Stomach (tissue), 9 donors: ENCODE data around the gene BANP. TPM values are rescaled to one million over a fixed set of nuclear protein-coding genes. Genes with fewer than 3 reads are reported as not detected.
A peak's percentile ranks its signal among the peaks of the same experiment; 100 is the strongest.

Source experiments
- DNase-seq, 2 donors: peaks; one replicate each; pipeline versions ENCODE4 v3.0.0 to v3.0.0-alpha.2; 2013 to 2019
- H3K27ac ChIP-seq, 5 donors: fragments of 200-600 bp in 4 of 5; sonication (generic) in 4 of 5; one replicate each; pipeline ENCODE4 v1.5.1; 2013 to 2019; ENCODE audit warnings: mild to moderate bottlenecking in 1 of 5, moderate library complexity in 1 of 5
- H3K27me3 ChIP-seq, 3 donors: fragments of 200-600 bp; sonication (generic); one replicate each; pipeline ENCODE4 v1.5.1; 2017 to 2019; ENCODE audit warnings: mixed run types in 1 of 3
- H3K36me3 ChIP-seq, 4 donors: fragments of 200-600 bp; sonication (generic); 1 replicate in 3 of 4; 2 replicates in 1 of 4; pipeline ENCODE4 v1.5.1; 2016 to 2019
- H3K4me1 ChIP-seq, 4 donors: fragments of 200-600 bp; sonication (generic); one replicate each; pipeline ENCODE4 v1.5.1; 2016 to 2019
- H3K4me3 ChIP-seq, 4 donors: fragments of 200-600 bp; sonication (generic) in 3 of 4; one replicate each; pipeline ENCODE4 v1.5.1; 2016 to 2019; ENCODE audit warnings: mild to moderate bottlenecking in 1 of 4
- H3K9me3 ChIP-seq, 4 donors: fragments of 200-600 bp; sonication (generic); one replicate each; pipeline ENCODE4 v1.5.1; 2016 to 2019
- EP300 ChIP-seq: sonication (generic); formaldehyde crosslinking; IDR thresholded peaks from one replicate; pipeline ENCODE4 v1.6.1; 2017; ENCODE audit warnings: antibody characterized with exemption
- POLR2A ChIP-seq, 4 donors: fragments of 450-650 bp; IDR thresholded peaks; one replicate each; pipeline ENCODE4 v1.6.1; 2016; ENCODE audit warnings: antibody characterized with exemption in 4 of 4, control low read depth in 2 of 4, mild to moderate bottlenecking in 1 of 4, moderate library complexity in 1 of 4
- POLR2AphosphoS5 ChIP-seq, 3 donors: sonication (generic); formaldehyde crosslinking; IDR thresholded peaks; one replicate each; pipeline ENCODE4 v1.6.1; 2016; ENCODE audit warnings: antibody characterized with exemption in 3 of 3
- WGBS, 5 donors: extraction: QIAGEN DNeasy Blood & Tissue Kit in 3 of 5; methylation state at CpG; one replicate each; pipeline versions ENCODE4 v1.1.5 to v1.1.7; 2013 to 2018; 5-methylcytosine and 5-hydroxymethylcytosine counted together
- intact Hi-C: fragments of 100-400 bp; cut with DNase I; formaldehyde crosslinking; loops from one replicate; pipeline ENCODE4 v1.15.1; 2023; ENCODE audit warnings: low total_unique reads
- polyA plus RNA-seq, 3 donors: library from polyadenylated mRNA; stranded (reverse); fragments of 200-250 nt; gene quantifications; one replicate each; pipeline ENCODE4 v1.2.3, GENCODE V29; 2013
- total RNA-seq, 5 donors: library from RNA; depleted of rRNA; stranded (reverse); fragments of >200 nt; gene quantifications; one replicate each; pipeline versions ENCODE4 v1.1.0 to v1.2.3, GENCODE V29; 2014 to 2016
- TF ChIP-seq, protein P1 (sequence below), 7 experiments: fragments of 450-650 bp in 4 of 7; fragments of 200-600 bp in 3 of 7; sonication (generic) in 3 of 7; IDR thresholded peaks; one replicate each; pipeline ENCODE4 v1.5.1; 2016 to 2019; ENCODE audit warnings: antibody characterized with exemption in 7 of 7, control low read depth in 2 of 7, mild to moderate bottlenecking in 1 of 7
- donor health status: healthy with polysubstance abuse.
- donor health status: Bipolar disorder and iron deficiency.
- donor health status: healthy.

Gene BANP
- total and polyA plus RNA-seq, 8 donors = 6.0 to 144 (median 18.3) TPM

DNA sequence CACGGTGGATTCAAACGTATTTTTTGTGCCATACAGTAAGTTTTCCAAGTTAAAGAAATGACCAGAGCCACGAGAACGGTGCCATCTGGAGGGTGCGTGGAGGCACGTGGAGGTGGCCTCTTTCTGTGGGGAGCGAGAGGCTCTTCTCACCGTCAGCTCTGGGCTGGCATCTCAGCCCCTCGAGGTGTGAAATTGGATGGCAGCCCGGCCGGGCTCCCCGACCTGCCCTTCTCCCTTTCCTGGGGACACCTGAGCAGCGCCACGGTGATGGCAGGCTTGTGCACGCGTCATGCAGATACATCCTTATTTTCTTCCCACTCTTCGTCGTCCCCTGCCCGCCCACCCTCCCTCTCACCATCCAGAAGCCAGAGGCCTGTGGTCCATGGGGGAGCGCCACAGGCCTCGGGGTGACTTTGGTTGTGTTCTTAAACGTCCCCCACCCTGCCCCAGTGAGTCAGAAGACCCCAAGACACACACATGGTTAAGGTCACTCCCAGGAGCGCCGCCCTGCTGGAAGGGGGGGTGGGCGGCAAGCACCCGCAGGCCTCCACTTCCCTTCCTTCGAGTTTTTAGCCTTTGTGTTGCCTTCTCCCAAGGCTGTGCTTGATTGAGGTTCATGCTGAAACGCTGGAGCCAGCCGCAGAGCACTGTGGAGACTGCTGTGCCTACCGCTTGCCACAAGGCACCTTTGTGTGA is 109.4 kb downstream of the BANP start:
- TF ChIP-seq EP300 = no peak
- no peak for TF ChIP-seq POLR2A (IDR thresholded peaks at IDR 0.05)
- TF ChIP-seq, protein P1, sequence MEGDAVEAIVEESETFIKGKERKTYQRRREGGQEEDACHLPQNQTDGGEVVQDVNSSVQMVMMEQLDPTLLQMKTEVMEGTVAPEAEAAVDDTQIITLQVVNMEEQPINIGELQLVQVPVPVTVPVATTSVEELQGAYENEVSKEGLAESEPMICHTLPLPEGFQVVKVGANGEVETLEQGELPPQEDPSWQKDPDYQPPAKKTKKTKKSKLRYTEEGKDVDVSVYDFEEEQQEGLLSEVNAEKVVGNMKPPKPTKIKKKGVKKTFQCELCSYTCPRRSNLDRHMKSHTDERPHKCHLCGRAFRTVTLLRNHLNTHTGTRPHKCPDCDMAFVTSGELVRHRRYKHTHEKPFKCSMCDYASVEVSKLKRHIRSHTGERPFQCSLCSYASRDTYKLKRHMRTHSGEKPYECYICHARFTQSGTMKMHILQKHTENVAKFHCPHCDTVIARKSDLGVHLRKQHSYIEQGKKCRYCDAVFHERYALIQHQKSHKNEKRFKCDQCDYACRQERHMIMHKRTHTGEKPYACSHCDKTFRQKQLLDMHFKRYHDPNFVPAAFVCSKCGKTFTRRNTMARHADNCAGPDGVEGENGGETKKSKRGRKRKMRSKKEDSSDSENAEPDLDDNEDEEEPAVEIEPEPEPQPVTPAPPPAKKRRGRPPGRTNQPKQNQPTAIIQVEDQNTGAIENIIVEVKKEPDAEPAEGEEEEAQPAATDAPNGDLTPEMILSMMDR (IDR thresholded peaks at IDR 0.05) = no peak
- no peak for TF ChIP-seq POLR2AphosphoS5 (IDR thresholded peaks at IDR 0.05)

DNA sequence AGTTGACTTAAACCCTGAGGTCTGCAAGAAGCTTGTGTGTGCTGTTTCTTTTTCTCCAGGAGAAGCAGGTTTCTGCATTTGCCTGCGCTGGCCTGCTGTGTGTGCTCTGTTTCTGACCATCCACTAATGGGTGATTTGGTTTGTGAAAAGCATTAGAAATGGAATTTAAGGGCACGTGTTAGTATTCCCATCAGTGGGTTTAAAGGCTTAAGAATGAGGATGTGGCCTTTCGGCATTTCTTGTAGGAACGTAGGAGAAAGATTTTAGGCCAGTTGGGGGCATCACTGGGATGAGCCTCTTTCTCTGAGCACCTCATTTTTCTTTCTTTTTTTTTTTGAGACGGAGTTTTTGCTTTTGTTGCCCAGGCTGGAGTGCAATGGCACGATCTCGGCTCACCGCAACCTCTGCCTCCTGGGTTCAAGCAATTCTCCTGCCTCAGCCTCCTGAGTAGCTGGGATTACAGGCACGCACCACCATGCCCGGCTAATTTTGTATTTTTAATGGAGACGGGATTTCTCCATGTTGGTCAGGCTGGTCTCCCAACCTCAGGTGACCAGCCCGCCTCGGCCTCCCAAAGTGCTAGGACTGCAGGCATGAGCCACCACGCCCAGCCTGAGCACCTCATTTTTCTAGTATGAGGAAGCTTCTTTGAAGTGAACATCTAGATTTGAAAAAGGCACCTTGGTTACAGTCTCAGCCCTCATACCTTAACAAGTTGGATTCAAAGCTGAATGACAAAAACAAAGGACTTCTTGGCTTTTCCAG is 110.3 kb downstream of the BANP start:
- H3K4me1 ChIP-seq = peaks cover 4 to 17% (median 13%) of the 10 kb centered on the region in 4 donors
- no peak overlapping the region for H3K4me3 ChIP-seq
- 90 to 92% (median 92%) methylated on average over 14 of the region's 14 CpGs for WGBS, 5 donors
- no peaks in the 10 kb centered on the region for H3K27me3 ChIP-seq
- TF ChIP-seq POLR2AphosphoS5 (IDR thresholded peaks at IDR 0.05) (no peak), POLR2A (IDR thresholded peaks at IDR 0.05) (no peak), EP300 (no peak)
- TF ChIP-seq, protein P1 (IDR thresholded peaks at IDR 0.05) = no peak
- no peak overlapping the region for H3K27ac ChIP-seq
- peaks cover 6 to 85% (median 76%) of the 10 kb centered on the region in 4 donors for H3K36me3 ChIP-seq
- H3K9me3 ChIP-seq = no peaks in the 10 kb centered on the region
- DNase-seq = no peak
- intact Hi-C loops = no loop called here

More for the DNA sequence above, 109.4 kb downstream of the BANP start:
- H3K9me3 ChIP-seq = no peaks in the 10 kb centered on the region
- no peak overlapping the region for H3K4me3 ChIP-seq
- intact Hi-C loops = no loop called here
- H3K4me1 ChIP-seq = peaks cover 4 to 17% (median 13%) of the 10 kb centered on the region in 4 donors
- H3K27ac ChIP-seq = no peak overlapping the region
- peaks cover 6 to 79% (median 72%) of the 10 kb centered on the region in 4 donors for H3K36me3 ChIP-seq
- DNase-seq = no peak
- WGBS, 5 donors = 91 to 96% (median 95%) methylated on average over 23 to 30 of the region's 30 CpGs
- H3K27me3 ChIP-seq = no peaks in the 10 kb centered on the region

DNA sequence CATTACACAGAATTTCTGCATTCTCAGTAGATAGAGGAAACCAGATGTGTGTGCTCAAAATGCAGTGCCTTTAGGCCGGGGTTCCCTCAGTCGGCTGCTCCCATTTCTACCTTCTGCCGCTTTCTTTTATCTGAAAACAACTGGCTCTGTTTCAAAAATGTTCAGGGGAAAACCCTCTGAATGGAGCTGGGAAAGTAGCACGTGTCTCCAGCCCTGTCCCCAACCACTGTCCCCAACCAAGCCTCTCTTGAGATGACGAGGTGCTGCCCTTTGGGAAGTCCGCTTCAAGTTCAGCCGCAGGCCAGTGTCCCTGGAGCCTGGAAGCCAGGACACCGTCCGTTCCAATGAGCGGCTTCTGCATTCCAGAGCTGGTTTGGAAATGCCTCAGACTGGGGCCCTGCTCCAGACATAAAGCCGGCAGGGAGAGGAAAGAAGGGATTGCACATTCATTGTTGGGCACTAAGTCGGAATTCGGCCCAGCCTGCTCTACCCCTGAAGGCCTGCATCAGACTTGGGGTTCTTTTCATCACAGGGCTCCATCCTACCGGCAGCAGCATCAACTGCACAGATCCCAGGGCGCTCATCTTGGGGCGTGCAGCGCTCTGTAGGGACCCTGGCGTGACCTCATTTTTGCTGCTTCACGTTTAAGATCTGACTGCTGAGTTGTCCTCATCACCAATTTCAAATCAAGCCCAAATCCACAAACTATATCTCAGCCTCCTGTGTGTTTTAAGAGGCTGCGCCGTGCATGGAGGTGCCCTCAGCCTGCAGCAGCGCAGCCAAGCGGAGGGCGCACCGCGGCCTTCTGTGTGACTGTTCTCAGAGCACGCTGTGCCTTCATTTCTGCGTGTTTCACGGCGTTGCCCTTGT is 111.3 kb downstream of the BANP start:
- Histone ChIP-seq H3K27me3 (no peaks in the 10 kb centered on the region), H3K4me3 (no peak overlapping the region), H3K9me3 (no peaks in the 10 kb centered on the region), H3K4me1 (peaks cover 4 to 17% (median 13%) of the 10 kb centered on the region in 4 donors), H3K27ac (peak overlapping the region in 2 of 5 donors; percentile 39 to 62), H3K36me3 (peaks cover 6 to 84% (median 74%) of the 10 kb centered on the region in 4 donors)
- TF ChIP-seq POLR2A (IDR thresholded peaks at IDR 0.05) (no peak), EP300 (no peak), POLR2AphosphoS5 (IDR thresholded peaks at IDR 0.05) (no peak)
- TF ChIP-seq, protein P1 (IDR thresholded peaks at IDR 0.05) = no peak
- WGBS, 5 donors = 69 to 79% (median 73%) methylated on average over 24 to 30 of the region's 30 CpGs
- peak in 1 of 2 donors; percentile 43 for DNase-seq
- intact Hi-C loops = no loop called here
